Measurements from ENCODE around the gene TMEM108. TPM values are rescaled to one million over a fixed set of nuclear protein-coding genes. Genes with fewer than 3 reads are reported as not detected.

TMEM108 gene
- polyA plus RNA-seq, 1 donor (not counting 4 experiments of a cell fraction or from before 2014, with no cell fraction given) = not detected

GRCh38 chr3:133181392-133182150 lies 143.4 kb downstream of the TMEM108 start:
- H2AFZ ChIP-seq (ENCODE audit: control insufficient read depth, low read length) = no peak overlapping the region
- no peak overlapping the region for H3K4me2 ChIP-seq (ENCODE audit: control insufficient read depth, extremely low read depth, insufficient read depth, low read depth, low read length)
- TF ChIP-seq EZH2 (IDR thresholded peaks at IDR 0.05; ENCODE audit: low read length) (no peak), CTCF (optimal IDR thresholded peaks at IDR 0.05 in 1 of 3, IDR thresholded peaks at IDR 0.05 in 1 of 3, conservative IDR thresholded peaks at IDR 0.05 in 1 of 3; ENCODE audit: extremely low read depth in 1 of 3, insufficient read depth in 2 of 3, low read length in 3 of 3) (no peak)
- H3K27ac ChIP-seq (ENCODE audit: control insufficient read depth, insufficient read depth, low read length) = no peak overlapping the region
- no peaks in the 10 kb centered on the region for H3K9me3 ChIP-seq (ENCODE audit: control insufficient read depth, low read depth, low read length)
- dilution Hi-C loops (cut with MboI; ENCODE audit: extremely low pct_ligation_motif_present, low sequenced_read_pairs) = no loop called here
- no peaks in the 10 kb centered on the region for H3K27me3 ChIP-seq (ENCODE audit: control insufficient read depth, extremely low read depth, insufficient read depth, low read length)
- no peak overlapping the region for H3K4me3 ChIP-seq (ENCODE audit: control insufficient read depth in 2 of 3, extremely low read depth in 1 of 3, insufficient read depth in 2 of 3, low read depth in 1 of 3, low read length in 3 of 3)
- no peak for FAIRE-seq
- H3K9me1 ChIP-seq (ENCODE audit: control insufficient read depth, extremely low read depth, insufficient read depth, low read length) = no peaks in the 10 kb centered on the region
- no peaks in the 10 kb centered on the region for H3K36me3 ChIP-seq (ENCODE audit: control insufficient read depth in 2 of 2, extremely low read depth in 1 of 2, insufficient read depth in 2 of 2, low read length in 2 of 2)
- H3K9ac ChIP-seq (ENCODE audit: control insufficient read depth, extremely low read depth, insufficient read depth, low read length) = no peak overlapping the region
- DNase-seq (ENCODE audit: low read depth, low spot score) = no peak
- no peaks in the 10 kb centered on the region for H3K4me1 ChIP-seq (ENCODE audit: control insufficient read depth, extremely low read depth, insufficient read depth, low read length)
- H4K20me1 ChIP-seq (ENCODE audit: control insufficient read depth, extremely low read depth, insufficient read depth, low read length) = no peaks in the 10 kb centered on the region
- H3K79me2 ChIP-seq (ENCODE audit: control insufficient read depth, insufficient read depth, low read length) = no peaks in the 10 kb centered on the region

DNA sequence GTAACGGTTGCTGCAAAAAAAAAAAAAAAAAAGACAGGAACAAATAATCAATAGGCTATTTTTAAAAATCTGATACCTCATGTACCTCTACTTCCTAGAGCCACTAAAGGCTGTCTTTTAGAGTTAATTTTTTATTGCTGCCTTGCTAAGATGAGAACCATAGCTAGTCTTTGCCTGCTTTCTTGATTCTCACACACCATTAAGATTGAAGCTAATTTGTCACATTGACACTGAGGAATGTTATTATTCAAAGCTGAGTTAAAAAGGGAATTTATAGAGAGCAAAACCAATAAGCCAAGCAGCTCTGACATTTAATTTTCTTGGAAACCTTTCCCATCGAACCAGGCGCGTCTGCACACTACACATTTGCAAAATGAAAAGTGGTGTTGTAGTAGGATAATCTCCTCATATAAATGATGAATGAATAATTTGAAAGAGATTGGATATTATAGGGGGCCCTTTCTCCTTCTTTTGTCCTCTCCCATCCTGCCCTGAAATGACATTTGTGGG lies 149.7 kb downstream of the TMEM108 start:
- H2AFZ ChIP-seq (ENCODE audit: control insufficient read depth, low read length) = no peak overlapping the region
- no peak overlapping the region for H3K4me3 ChIP-seq (ENCODE audit: control insufficient read depth in 2 of 3, extremely low read depth in 1 of 3, insufficient read depth in 2 of 3, low read depth in 1 of 3, low read length in 3 of 3)
- TF ChIP-seq EZH2 (IDR thresholded peaks at IDR 0.05; ENCODE audit: low read length) = no peak
- TF ChIP-seq CTCF (optimal IDR thresholded peaks at IDR 0.05 in 1 of 3, IDR thresholded peaks at IDR 0.05 in 1 of 3, conservative IDR thresholded peaks at IDR 0.05 in 1 of 3; ENCODE audit: extremely low read depth in 1 of 3, insufficient read depth in 2 of 3, low read length in 3 of 3) = no peak
- H3K4me1 ChIP-seq (ENCODE audit: control insufficient read depth, extremely low read depth, insufficient read depth, low read length) = no peaks in the 10 kb centered on the region
- no peak overlapping the region for H3K9ac ChIP-seq (ENCODE audit: control insufficient read depth, extremely low read depth, insufficient read depth, low read length)
- H3K9me3 ChIP-seq (ENCODE audit: control insufficient read depth, low read depth, low read length) = no peaks in the 10 kb centered on the region
- dilution Hi-C loops (cut with MboI; ENCODE audit: extremely low pct_ligation_motif_present, low sequenced_read_pairs) = no loop called here
- H3K9me1 ChIP-seq (ENCODE audit: control insufficient read depth, extremely low read depth, insufficient read depth, low read length) = no peaks in the 10 kb centered on the region
- no peaks in the 10 kb centered on the region for H3K36me3 ChIP-seq (ENCODE audit: control insufficient read depth in 2 of 2, extremely low read depth in 1 of 2, insufficient read depth in 2 of 2, low read length in 2 of 2)
- no peak for FAIRE-seq
- no peaks in the 10 kb centered on the region for H3K79me2 ChIP-seq (ENCODE audit: control insufficient read depth, insufficient read depth, low read length)
- no peaks in the 10 kb centered on the region for H4K20me1 ChIP-seq (ENCODE audit: control insufficient read depth, extremely low read depth, insufficient read depth, low read length)
- no peak overlapping the region for H3K27ac ChIP-seq (ENCODE audit: control insufficient read depth, insufficient read depth, low read length)
- DNase-seq (ENCODE audit: low read depth, low spot score) = no peak
- H3K4me2 ChIP-seq (ENCODE audit: control insufficient read depth, extremely low read depth, insufficient read depth, low read depth, low read length) = no peak overlapping the region
- H3K27me3 ChIP-seq (ENCODE audit: control insufficient read depth, extremely low read depth, insufficient read depth, low read length) = no peaks in the 10 kb centered on the region

Data from keratinocyte (primary cell).